ENCODE data around the gene ACBD6. TPM values are rescaled to one million over a fixed set of nuclear protein-coding genes. Genes with fewer than 3 reads are reported as not detected.

ACBD6 gene
- total RNA-seq, 4 donors from 2014 or later: 31.3 to 43.1 (median 36.9) TPM

- H3K4me3 ChIP-seq (ENCODE audit: low read depth, poor library complexity, severe bottlenecking): no peak overlapping the region
- TF ChIP-seq POLR2A (IDR thresholded peaks at IDR 0.05) (no peak), CTCF (IDR thresholded peaks at IDR 0.05) (no peak)
- no peak for DNase-seq (ENCODE audit: low spot score in 2 of 2)
- intact Hi-C loops (cut with DNase I; ENCODE audit: low total_unique reads): loop anchor here (10.0 kb wide), 1 partner anchor 318 kb away; no protein-coding TSS in a partner anchor
- WGBS, 2 donors: 78 to 82% methylated on average over 7 of the region's 7 CpGs
Observed at GRCh38 chr1:180536821-180537372, 34.5 kb upstream of the ACBD6 start.

DNA sequence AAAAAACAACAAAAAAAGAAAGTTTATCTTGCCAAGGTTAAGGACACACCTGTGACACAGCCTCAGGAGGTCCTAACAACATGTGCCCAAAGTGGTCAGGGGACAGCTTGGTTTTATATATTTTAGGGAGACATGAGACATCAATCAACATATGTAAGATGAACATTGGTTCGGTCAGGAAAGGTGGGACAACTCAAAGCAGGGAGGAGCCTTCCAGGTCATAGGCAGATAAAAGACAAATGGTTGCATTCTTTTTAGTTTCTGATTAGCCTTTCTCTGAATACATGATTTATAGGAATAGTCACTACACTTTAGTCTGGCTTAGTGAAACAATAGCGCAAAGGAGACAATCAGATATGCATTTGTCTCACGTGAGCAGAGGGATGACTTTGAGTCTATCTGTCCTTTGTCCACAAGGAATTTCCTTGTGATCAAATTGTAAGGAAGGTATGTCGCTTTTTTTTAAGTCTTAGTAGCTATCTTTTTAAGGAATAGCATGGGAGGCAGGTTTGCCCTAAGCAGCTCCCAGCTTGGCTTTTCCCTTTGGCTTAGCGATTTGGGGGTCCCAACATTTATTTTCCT, 33.1 kb upstream of the ACBD6 start:
- intact Hi-C loops (cut with DNase I; ENCODE audit: low total_unique reads): loop anchor here (10.0 kb wide), 1 partner anchor 319 kb away; no protein-coding TSS in a partner anchor
- DNase-seq (ENCODE audit: low spot score in 2 of 2): no peak
- H3K4me3 ChIP-seq (ENCODE audit: low read depth, poor library complexity, severe bottlenecking): no peak overlapping the region
- no peak for TF ChIP-seq POLR2A (IDR thresholded peaks at IDR 0.05)
- no peak for TF ChIP-seq CTCF (IDR thresholded peaks at IDR 0.05)
- WGBS, 2 donors: 87 to 92% methylated on average over 5 of the region's 5 CpGs

GRCh38 chr1:180534214-180534613, 31.8 kb upstream of the ACBD6 start:
- 27 to 34% methylated on average over 7 of the region's 7 CpGs for WGBS, 2 donors
- TF ChIP-seq CTCF (IDR thresholded peaks at IDR 0.05): no peak
- no peak for TF ChIP-seq POLR2A (IDR thresholded peaks at IDR 0.05)
- intact Hi-C loops (cut with DNase I; ENCODE audit: low total_unique reads): loop anchor here (10.0 kb wide), 1 partner anchor 321 kb away; no protein-coding TSS in a partner anchor
- DNase-seq (ENCODE audit: low spot score in 2 of 2): no peak
- no peak overlapping the region for H3K4me3 ChIP-seq (ENCODE audit: low read depth, poor library complexity, severe bottlenecking)

GRCh38 chr1:180533266-180533987, 31.1 kb upstream of the ACBD6 start:
- intact Hi-C loops (cut with DNase I; ENCODE audit: low total_unique reads): loop anchor here (10.0 kb wide), 1 partner anchor 321 kb away; no protein-coding TSS in a partner anchor
- peak; percentile 19 to 89 for DNase-seq (ENCODE audit: low spot score in 2 of 2)
- no peak overlapping the region for H3K4me3 ChIP-seq (ENCODE audit: low read depth, poor library complexity, severe bottlenecking)
- WGBS, 2 donors: 54 to 64% methylated on average over 10 of the region's 10 CpGs
- no peak for TF ChIP-seq CTCF (IDR thresholded peaks at IDR 0.05)
- no peak for TF ChIP-seq POLR2A (IDR thresholded peaks at IDR 0.05)

- TF ChIP-seq CTCF (IDR thresholded peaks at IDR 0.05) (no peak), POLR2A (IDR thresholded peaks at IDR 0.05) (no peak)
- intact Hi-C loops (cut with DNase I; ENCODE audit: low total_unique reads): loop anchor here (10.0 kb wide), 1 partner anchor 322 kb away; no protein-coding TSS in a partner anchor
- no peak for DNase-seq (ENCODE audit: low spot score in 2 of 2)
- 87 to 91% methylated on average over 5 of the region's 5 CpGs for WGBS, 2 donors
- no peak overlapping the region for H3K4me3 ChIP-seq (ENCODE audit: low read depth, poor library complexity, severe bottlenecking)
Observed at GRCh38 chr1:180532854-180533253, 30.5 kb upstream of the ACBD6 start.

All from lower leg skin (tissue), 4 donors.